ENCODE measurements around the gene GRIN2A. TPM values are rescaled to one million over a fixed set of nuclear protein-coding genes. Genes with fewer than 3 reads are reported as not detected.

Gene GRIN2A
- total and polyA plus RNA-seq, 2 donors (not counting 1 experiment from before 2014, with no cell fraction given): 0.44 TPM; not detected in 1

- Mint-ChIP-seq H3K9me3 (ENCODE audit: insufficient read depth) (no peaks in the 10 kb centered on the region), H3K4me1 (no peaks in the 10 kb centered on the region), H3K27ac (no peak overlapping the region), H3K4me3 (no peak overlapping the region), H3K27me3 (peaks cover 35% of the 10 kb centered on the region)
- no peak overlapping the region for H3K9ac ChIP-seq (ENCODE audit: low read length)
- no peak overlapping the region for H2AFZ ChIP-seq (ENCODE audit: insufficient read depth, low read depth, low read length, poor library complexity, severe bottlenecking)
- no peaks in the 10 kb centered on the region for H3K9me3 ChIP-seq (ENCODE audit: control extremely low read depth in 1 of 3, control insufficient read depth in 2 of 3, insufficient read depth in 1 of 3, low read length in 2 of 3)
- ATAC-seq (ENCODE audit: low read depth) (no peak), DNase-seq (no peak)
- peaks cover 0 to 2% (median 0%) of the 10 kb centered on the region in 4 experiments for H3K27me3 ChIP-seq (replicated peaks in 1 of 4; ENCODE audit: control extremely low read depth in 1 of 4, control insufficient read depth in 3 of 4, insufficient read depth in 4 of 4, low read length in 3 of 4)
- H3K4me2 ChIP-seq (replicated peaks; ENCODE audit: low read depth, low read length, poor library complexity, severe bottlenecking): no peak overlapping the region
- no peak overlapping the region for H3K27ac ChIP-seq (ENCODE audit: low read length in 2 of 2)
- WGBS (ENCODE audit: insufficient coverage): no CpG with 5 or more reads among the region's 4 CpGs
- no peaks in the 10 kb centered on the region for H3K4me1 ChIP-seq (ENCODE audit: control insufficient read depth in 2 of 2, insufficient read depth in 2 of 2, low read length in 2 of 2)
- H3K4me3 ChIP-seq (ENCODE audit: control extremely low read depth in 1 of 5, extremely low read depth in 1 of 5, insufficient read depth in 1 of 5, low read depth in 2 of 5, low read length in 4 of 5): no peak overlapping the region
- TF ChIP-seq EZH2 (IDR thresholded peaks at IDR 0.05; ENCODE audit: borderline replicate concordance, insufficient read depth, low read depth, low read length, poor library complexity, severe bottlenecking) (no peak), CTCF (IDR thresholded peaks at IDR 0.05) (no peak)
- no peaks in the 10 kb centered on the region for H3K36me3 ChIP-seq (replicated peaks in 1 of 2; ENCODE audit: control extremely low read depth in 1 of 2, control insufficient read depth in 1 of 2, extremely low read depth in 1 of 2, insufficient read depth in 2 of 2, low read length in 1 of 2)
- no peaks in the 10 kb centered on the region for H4K20me1 ChIP-seq (ENCODE audit: control insufficient read depth, insufficient read depth, low read length, poor library complexity, severe bottlenecking)
- ChIA-PET CTCF (no interaction called here), POLR2A (no interaction called here)
- H3K79me2 ChIP-seq (ENCODE audit: control insufficient read depth, insufficient read depth, low read length): no peaks in the 10 kb centered on the region
- intact Hi-C loops (cut with micrococcal nuclease): no loop called here
Observed at GRCh38 chr16:10145542-10146035, 36.6 kb downstream of the GRIN2A start.

- Mint-ChIP-seq H3K27ac (no peak overlapping the region), H3K4me1 (no peaks in the 10 kb centered on the region), H3K9me3 (ENCODE audit: insufficient read depth) (no peaks in the 10 kb centered on the region), H3K27me3 (peaks cover 13% of the 10 kb centered on the region), H3K4me3 (no peak overlapping the region)
- Histone ChIP-seq H3K4me1 (ENCODE audit: control insufficient read depth in 2 of 2, insufficient read depth in 2 of 2, low read length in 2 of 2) (no peaks in the 10 kb centered on the region), H3K36me3 (replicated peaks in 1 of 2; ENCODE audit: control extremely low read depth in 1 of 2, control insufficient read depth in 1 of 2, extremely low read depth in 1 of 2, insufficient read depth in 2 of 2, low read length in 1 of 2) (no peaks in the 10 kb centered on the region), H4K20me1 (ENCODE audit: control insufficient read depth, insufficient read depth, low read length, poor library complexity, severe bottlenecking) (no peaks in the 10 kb centered on the region), H3K27me3 (replicated peaks in 1 of 4; ENCODE audit: control extremely low read depth in 1 of 4, control insufficient read depth in 3 of 4, insufficient read depth in 4 of 4, low read length in 3 of 4) (no peaks in the 10 kb centered on the region), H3K9ac (ENCODE audit: low read length) (no peak overlapping the region), H3K4me2 (replicated peaks; ENCODE audit: low read depth, low read length, poor library complexity, severe bottlenecking) (no peak overlapping the region), H3K79me2 (ENCODE audit: control insufficient read depth, insufficient read depth, low read length) (no peaks in the 10 kb centered on the region), H3K9me3 (ENCODE audit: control extremely low read depth in 1 of 3, control insufficient read depth in 2 of 3, insufficient read depth in 1 of 3, low read length in 2 of 3) (no peaks in the 10 kb centered on the region), H3K27ac (ENCODE audit: low read length in 2 of 2) (no peak overlapping the region), H2AFZ (ENCODE audit: insufficient read depth, low read depth, low read length, poor library complexity, severe bottlenecking) (no peak overlapping the region), H3K4me3 (ENCODE audit: control extremely low read depth in 1 of 5, extremely low read depth in 1 of 5, insufficient read depth in 1 of 5, low read depth in 2 of 5, low read length in 4 of 5) (no peak overlapping the region)
- ChIA-PET POLR2A (no interaction called here), CTCF (no interaction called here)
- TF ChIP-seq CTCF (IDR thresholded peaks at IDR 0.05): no peak
- DNase-seq (no peak), ATAC-seq (ENCODE audit: low read depth) (no peak)
- intact Hi-C loops (cut with micrococcal nuclease): no loop called here
Observed at GRCh38 chr16:10141671-10142070, 40.6 kb downstream of the GRIN2A start.
